Vagina (tissue), 2 donors: Measurements from ENCODE around the gene RIC1.

ENCODE experiments used
- POLR2A ChIP-seq, 2 donors: fragments of 450-650 bp; IDR thresholded peaks; one replicate each; pipeline ENCODE4 v1.6.1; 2017; ENCODE audit warnings: antibody characterized with exemption in 2 of 2, mild to moderate bottlenecking in 2 of 2, moderate library complexity in 2 of 2
- POLR2AphosphoS5 ChIP-seq, 2 donors: sonication (generic); formaldehyde crosslinking; IDR thresholded peaks; one replicate each; pipeline ENCODE4 v1.9.0; 2017; ENCODE audit warnings: antibody characterized with exemption in 2 of 2, mild to moderate bottlenecking in 2 of 2, low read depth in 1 of 2; ENCODE audit not compliant: insufficient read depth in 1 of 2
- TF ChIP-seq, protein P1 (sequence below), 3 experiments: fragments of 450-650 bp in 2 of 3; fragments of 200-600 bp in 1 of 3; sonication (generic) in 1 of 3; IDR thresholded peaks; one replicate each; pipeline ENCODE4 v1.5.1; 2017 to 2019; ENCODE audit warnings: antibody characterized with exemption in 3 of 3, mild to moderate bottlenecking in 2 of 3, moderate library complexity in 2 of 3

DNA sequence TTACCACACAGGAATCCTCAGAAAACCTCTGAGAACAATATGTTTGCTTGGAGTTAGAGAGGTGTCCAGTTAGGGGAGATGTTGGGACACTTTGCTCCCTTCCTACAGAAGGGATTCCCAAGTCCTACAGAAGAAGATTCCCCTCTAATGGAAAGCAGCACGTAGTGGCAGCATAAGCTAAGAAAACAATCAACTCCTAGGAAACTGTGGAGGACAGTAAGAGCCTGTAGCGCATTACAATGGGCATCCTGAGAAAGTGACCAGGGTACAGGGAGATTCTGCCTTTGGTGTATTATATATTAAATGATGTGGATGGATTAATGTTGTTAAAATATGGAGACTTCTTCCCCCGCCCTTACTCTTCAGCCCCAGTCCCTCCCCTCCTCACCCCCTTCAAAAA, 13.9 kb upstream of the RIC1 start:
- TF ChIP-seq POLR2A (IDR thresholded peaks at IDR 0.05) (no peak), POLR2AphosphoS5 (IDR thresholded peaks at IDR 0.05; ENCODE audit: insufficient read depth in 1 of 2, low read depth in 1 of 2) (no peak)
- TF ChIP-seq, protein P1, sequence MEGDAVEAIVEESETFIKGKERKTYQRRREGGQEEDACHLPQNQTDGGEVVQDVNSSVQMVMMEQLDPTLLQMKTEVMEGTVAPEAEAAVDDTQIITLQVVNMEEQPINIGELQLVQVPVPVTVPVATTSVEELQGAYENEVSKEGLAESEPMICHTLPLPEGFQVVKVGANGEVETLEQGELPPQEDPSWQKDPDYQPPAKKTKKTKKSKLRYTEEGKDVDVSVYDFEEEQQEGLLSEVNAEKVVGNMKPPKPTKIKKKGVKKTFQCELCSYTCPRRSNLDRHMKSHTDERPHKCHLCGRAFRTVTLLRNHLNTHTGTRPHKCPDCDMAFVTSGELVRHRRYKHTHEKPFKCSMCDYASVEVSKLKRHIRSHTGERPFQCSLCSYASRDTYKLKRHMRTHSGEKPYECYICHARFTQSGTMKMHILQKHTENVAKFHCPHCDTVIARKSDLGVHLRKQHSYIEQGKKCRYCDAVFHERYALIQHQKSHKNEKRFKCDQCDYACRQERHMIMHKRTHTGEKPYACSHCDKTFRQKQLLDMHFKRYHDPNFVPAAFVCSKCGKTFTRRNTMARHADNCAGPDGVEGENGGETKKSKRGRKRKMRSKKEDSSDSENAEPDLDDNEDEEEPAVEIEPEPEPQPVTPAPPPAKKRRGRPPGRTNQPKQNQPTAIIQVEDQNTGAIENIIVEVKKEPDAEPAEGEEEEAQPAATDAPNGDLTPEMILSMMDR (IDR thresholded peaks at IDR 0.05), result no peak
